ENCODE data around the gene FNDC3A. TPM values are rescaled to one million over a fixed set of nuclear protein-coding genes. Genes with fewer than 3 reads are reported as not detected.

Gene FNDC3A
- total RNA-seq, 5 donors from 2014 or later (not counting 1 experiment from before 2014, with no cell fraction given) = 29.7 to 44.4 (median 32.0) TPM

GRCh38 chr13:49213997-49214916, 238.5 kb downstream of the FNDC3A start:
- no peak overlapping the region for H3K4me3 Mint-ChIP-seq
- H3K27ac ChIP-seq (ENCODE audit: low read length) = no peak overlapping the region
- H3K36me3 Mint-ChIP-seq = peaks cover 14% of the 10 kb centered on the region
- POLR2A ChIA-PET = no interaction called here
- peaks cover 11 to 21% (median 17%) of the 10 kb centered on the region in 3 donors for H3K4me1 Mint-ChIP-seq
- peaks cover 0 to 3% of the 10 kb centered on the region in 2 donors for H3K36me3 ChIP-seq (ENCODE audit: control insufficient read depth in 2 of 2, extremely low read depth in 1 of 2, insufficient read depth in 1 of 2, low read length in 1 of 2)
- H3K27me3 ChIP-seq (replicated peaks in 1 of 2; ENCODE audit: control insufficient read depth in 2 of 2, extremely low read depth in 1 of 2, insufficient read depth in 2 of 2, low read length in 1 of 2) = peaks cover 0 to 25% of the 10 kb centered on the region in 2 experiments
- peak overlapping the region in 1 of 2 donors; percentile 49 for H3K27ac Mint-ChIP-seq
- CTCF ChIA-PET = interaction anchor here in 1 of 2 donors (0.6 to 1.5 kb wide), 7 partner anchors 11 to 1226 kb away, joined by 3 to 11 read pairs (median 3); partner anchors contain the start of gene CDADC1
- WGBS (ENCODE audit: insufficient coverage) = 70% methylated on average over 3 of the region's 6 CpGs
- ATAC-seq (replicated peaks in 1 of 4) (no peak), DNase-seq (no peak)
- no peaks in the 10 kb centered on the region for H3K9me3 ChIP-seq
- H3K27me3 Mint-ChIP-seq = peaks cover 23 to 29% of the 10 kb centered on the region in 2 donors
- H3K9me3 Mint-ChIP-seq = no peaks in the 10 kb centered on the region
- H3K4me3 ChIP-seq (ENCODE audit: control insufficient read depth in 1 of 2, extremely low read depth in 1 of 2, low read length in 1 of 2) = no peak overlapping the region
- peaks cover 0 to 9% of the 10 kb centered on the region in 2 experiments for H3K4me1 ChIP-seq (ENCODE audit: control insufficient read depth in 1 of 2, extremely low read depth in 1 of 2, insufficient read depth in 2 of 2, low read length in 2 of 2)

DNA sequence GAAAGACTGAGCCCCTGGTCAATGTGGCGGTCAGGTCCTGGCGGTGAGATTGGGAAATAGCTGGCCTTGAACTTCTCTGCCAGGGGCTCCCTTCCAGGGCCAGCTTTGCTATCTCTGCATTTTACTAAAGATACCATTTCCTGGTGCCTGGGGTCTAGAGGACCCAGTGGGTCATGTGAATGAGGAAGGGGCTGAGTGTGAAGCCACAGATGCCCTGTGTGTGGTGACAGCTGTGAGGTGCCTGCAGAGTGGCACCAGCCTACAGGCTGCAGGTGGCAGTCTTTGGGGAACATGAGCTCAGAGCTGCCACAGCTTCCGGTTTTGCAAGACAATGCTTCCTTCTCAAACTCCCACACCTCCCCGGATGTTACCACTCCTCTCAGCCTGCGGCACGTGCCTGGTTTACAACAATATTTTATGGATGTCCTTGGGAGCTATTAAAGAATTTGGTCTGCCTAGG, 239.2 kb downstream of the FNDC3A start:
- H3K4me3 ChIP-seq (ENCODE audit: control insufficient read depth in 1 of 2, extremely low read depth in 1 of 2, low read length in 1 of 2) = no peak overlapping the region
- Mint-ChIP-seq H3K4me3 (no peak overlapping the region), H3K27ac (peak overlapping the region; percentile 49 to 59), H3K9me3 (no peaks in the 10 kb centered on the region), H3K4me1 (peaks cover 11 to 26% (median 19%) of the 10 kb centered on the region in 3 donors), H3K36me3 (peaks cover 11% of the 10 kb centered on the region), H3K27me3 (peaks cover 29 to 34% of the 10 kb centered on the region in 2 donors)
- no peaks in the 10 kb centered on the region for H3K36me3 ChIP-seq (ENCODE audit: control insufficient read depth in 2 of 2, extremely low read depth in 1 of 2, insufficient read depth in 1 of 2, low read length in 1 of 2)
- peaks cover 0 to 32% of the 10 kb centered on the region in 2 experiments for H3K27me3 ChIP-seq (replicated peaks in 1 of 2; ENCODE audit: control insufficient read depth in 2 of 2, extremely low read depth in 1 of 2, insufficient read depth in 2 of 2, low read length in 1 of 2)
- ATAC-seq (replicated peaks in 1 of 4) = peak; percentile 74 to 88 (median 86)
- POLR2A ChIA-PET = no interaction called here
- DNase-seq = peak in 33 of 35 experiments; percentile 17 to 63 (median 42)
- CTCF ChIA-PET = interaction anchor here in 1 of 2 donors (0.6 to 1.5 kb wide), 9 partner anchors 9 to 1226 kb away, joined by 3 to 11 read pairs (median 3); partner anchors contain the start of gene CDADC1
- H3K9me3 ChIP-seq = no peaks in the 10 kb centered on the region
- peaks cover 0 to 14% of the 10 kb centered on the region in 2 experiments for H3K4me1 ChIP-seq (ENCODE audit: control insufficient read depth in 1 of 2, extremely low read depth in 1 of 2, insufficient read depth in 2 of 2, low read length in 2 of 2)
- 100% methylated on average over 1 of the region's 6 CpGs for WGBS (ENCODE audit: insufficient coverage)
- no peak overlapping the region for H3K27ac ChIP-seq (ENCODE audit: low read length)

DNA sequence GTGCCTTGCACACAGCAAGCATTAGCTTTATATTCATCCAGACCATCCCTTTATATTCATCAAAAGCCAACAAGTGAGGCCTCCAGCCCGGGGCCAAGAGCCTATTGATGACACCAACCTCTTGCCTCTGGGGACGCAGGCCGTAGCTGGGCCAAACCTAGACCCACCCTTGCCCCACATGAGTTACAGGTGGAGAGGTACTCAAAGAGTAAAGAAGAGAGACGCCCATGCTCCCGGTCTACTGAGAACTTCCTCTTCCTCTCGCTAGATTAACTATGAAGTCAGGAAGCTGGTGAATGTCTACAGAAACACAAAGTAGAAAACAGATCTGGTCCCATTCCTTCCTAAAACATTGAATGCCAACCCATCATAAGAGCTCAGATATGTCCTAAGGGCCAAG, 240.6 kb downstream of the FNDC3A start:
- no peak for ATAC-seq (replicated peaks in 1 of 4)
- Histone ChIP-seq H3K4me3 (ENCODE audit: control insufficient read depth in 1 of 2, extremely low read depth in 1 of 2, low read length in 1 of 2) (no peak overlapping the region), H3K4me1 (ENCODE audit: control insufficient read depth in 1 of 2, extremely low read depth in 1 of 2, insufficient read depth in 2 of 2, low read length in 2 of 2) (peaks cover 0 to 25% of the 10 kb centered on the region in 2 experiments), H3K9me3 (no peaks in the 10 kb centered on the region), H3K36me3 (ENCODE audit: control insufficient read depth in 2 of 2, extremely low read depth in 1 of 2, insufficient read depth in 1 of 2, low read length in 1 of 2) (no peaks in the 10 kb centered on the region), H3K27me3 (replicated peaks in 1 of 2; ENCODE audit: control insufficient read depth in 2 of 2, extremely low read depth in 1 of 2, insufficient read depth in 2 of 2, low read length in 1 of 2) (peaks cover 0 to 43% of the 10 kb centered on the region in 2 experiments), H3K27ac (ENCODE audit: low read length) (no peak overlapping the region)
- ChIA-PET POLR2A (no interaction called here), CTCF (no interaction called here)
- Mint-ChIP-seq H3K36me3 (peaks cover 11% of the 10 kb centered on the region), H3K4me1 (peaks cover 12 to 28% (median 23%) of the 10 kb centered on the region in 3 donors), H3K4me3 (no peak overlapping the region), H3K9me3 (no peaks in the 10 kb centered on the region), H3K27me3 (peaks cover 32 to 37% of the 10 kb centered on the region in 2 donors), H3K27ac (no peak overlapping the region)
- whole genome bisulfite sequencing (ENCODE audit: insufficient coverage) = 76% methylated on average over 3 of the region's 6 CpGs
- DNase-seq = no peak

GRCh38 chr13:49217962-49218492, 242.3 kb downstream of the FNDC3A start:
- no peaks in the 10 kb centered on the region for H3K36me3 ChIP-seq (ENCODE audit: control insufficient read depth in 2 of 2, extremely low read depth in 1 of 2, insufficient read depth in 1 of 2, low read length in 1 of 2)
- Mint-ChIP-seq H3K9me3 (no peaks in the 10 kb centered on the region), H3K4me1 (peaks cover 13 to 33% (median 25%) of the 10 kb centered on the region in 3 donors), H3K36me3 (peaks cover 3% of the 10 kb centered on the region), H3K4me3 (peak overlapping the region in 1 of 3 donors; percentile 77), H3K27ac (no peak overlapping the region), H3K27me3 (peaks cover 47 to 53% of the 10 kb centered on the region in 2 donors)
- H3K27ac ChIP-seq (ENCODE audit: low read length) = no peak overlapping the region
- DNase-seq (no peak), ATAC-seq (replicated peaks in 1 of 4) (no peak)
- WGBS (ENCODE audit: insufficient coverage) = 86% methylated on average over 15 of the region's 17 CpGs
- H3K27me3 ChIP-seq (replicated peaks in 1 of 2; ENCODE audit: control insufficient read depth in 2 of 2, extremely low read depth in 1 of 2, insufficient read depth in 2 of 2, low read length in 1 of 2) = peaks cover 2 to 50% of the 10 kb centered on the region in 2 experiments
- POLR2A ChIA-PET = no interaction called here
- no peaks in the 10 kb centered on the region for H3K9me3 ChIP-seq
- CTCF ChIA-PET = no interaction called here
- H3K4me3 ChIP-seq (ENCODE audit: control insufficient read depth in 1 of 2, extremely low read depth in 1 of 2, low read length in 1 of 2) = no peak overlapping the region
- peaks cover 0 to 26% of the 10 kb centered on the region in 2 experiments for H3K4me1 ChIP-seq (ENCODE audit: control insufficient read depth in 1 of 2, extremely low read depth in 1 of 2, insufficient read depth in 2 of 2, low read length in 2 of 2)

- Histone ChIP-seq H3K27ac (ENCODE audit: low read length) (no peak overlapping the region), H3K27me3 (replicated peaks in 1 of 2; ENCODE audit: control insufficient read depth in 2 of 2, extremely low read depth in 1 of 2, insufficient read depth in 2 of 2, low read length in 1 of 2) (peaks cover 2 to 50% of the 10 kb centered on the region in 2 experiments), H3K4me3 (ENCODE audit: control insufficient read depth in 1 of 2, extremely low read depth in 1 of 2, low read length in 1 of 2) (peak overlapping the region in 1 of 2 donors; percentile 5), H3K36me3 (ENCODE audit: control insufficient read depth in 2 of 2, extremely low read depth in 1 of 2, insufficient read depth in 1 of 2, low read length in 1 of 2) (no peaks in the 10 kb centered on the region), H3K9me3 (no peaks in the 10 kb centered on the region), H3K4me1 (ENCODE audit: control insufficient read depth in 1 of 2, extremely low read depth in 1 of 2, insufficient read depth in 2 of 2, low read length in 2 of 2) (peaks cover 0 to 26% of the 10 kb centered on the region in 2 experiments)
- no peak for DNase-seq
- POLR2A ChIA-PET = no interaction called here
- WGBS (ENCODE audit: insufficient coverage) = 83% methylated on average over 20 of the region's 25 CpGs
- peaks cover 47 to 53% of the 10 kb centered on the region in 2 donors for H3K27me3 Mint-ChIP-seq
- H3K9me3 Mint-ChIP-seq = no peaks in the 10 kb centered on the region
- H3K4me3 Mint-ChIP-seq = peak overlapping the region in 1 of 3 donors; percentile 77
- H3K4me1 Mint-ChIP-seq = peaks cover 13 to 33% (median 25%) of the 10 kb centered on the region in 3 donors
- H3K27ac Mint-ChIP-seq = no peak overlapping the region
- CTCF ChIA-PET = no interaction called here
- ATAC-seq (replicated peaks in 1 of 4) = no peak
- H3K36me3 Mint-ChIP-seq = peaks cover 3% of the 10 kb centered on the region
Measured at GRCh38 chr13:49218493-49219051, 242.9 kb downstream of the FNDC3A start.

GRCh38 chr13:49219647-49220035, 243.9 kb downstream of the FNDC3A start:
- peak in 2 of 4 experiments; percentile 5 to 15 for ATAC-seq (replicated peaks in 1 of 4)
- Mint-ChIP-seq H3K4me3 (peak overlapping the region; percentile 51 to 77 (median 65)), H3K4me1 (peaks cover 9 to 27% (median 23%) of the 10 kb centered on the region in 3 donors), H3K27ac (no peak overlapping the region), H3K9me3 (no peaks in the 10 kb centered on the region), H3K27me3 (peaks cover 50 to 53% of the 10 kb centered on the region in 2 donors), H3K36me3 (peaks cover 3% of the 10 kb centered on the region)
- no peak overlapping the region for H3K27ac ChIP-seq (ENCODE audit: low read length)
- POLR2A ChIA-PET = no interaction called here
- CTCF ChIA-PET = interaction anchor here in 1 of 2 donors (0.6 kb wide), 1 partner anchor 55 kb away, joined by 6 read pairs; no protein-coding TSS in a partner anchor
- peak overlapping the region in 1 of 2 donors; percentile 55 for H3K4me3 ChIP-seq (ENCODE audit: control insufficient read depth in 1 of 2, extremely low read depth in 1 of 2, low read length in 1 of 2)
- DNase-seq = no peak
- peaks cover 2 to 53% of the 10 kb centered on the region in 2 experiments for H3K27me3 ChIP-seq (replicated peaks in 1 of 2; ENCODE audit: control insufficient read depth in 2 of 2, extremely low read depth in 1 of 2, insufficient read depth in 2 of 2, low read length in 1 of 2)
- WGBS (ENCODE audit: insufficient coverage) = 38% methylated on average over 14 of the region's 17 CpGs
- no peaks in the 10 kb centered on the region for H3K36me3 ChIP-seq (ENCODE audit: control insufficient read depth in 2 of 2, extremely low read depth in 1 of 2, insufficient read depth in 1 of 2, low read length in 1 of 2)
- H3K9me3 ChIP-seq = no peaks in the 10 kb centered on the region
- H3K4me1 ChIP-seq (ENCODE audit: control insufficient read depth in 1 of 2, extremely low read depth in 1 of 2, insufficient read depth in 2 of 2, low read length in 2 of 2) = peaks cover 0 to 24% of the 10 kb centered on the region in 2 experiments
